ENCODE results near the gene GPR137C.

The GPR137C gene

DNA sequence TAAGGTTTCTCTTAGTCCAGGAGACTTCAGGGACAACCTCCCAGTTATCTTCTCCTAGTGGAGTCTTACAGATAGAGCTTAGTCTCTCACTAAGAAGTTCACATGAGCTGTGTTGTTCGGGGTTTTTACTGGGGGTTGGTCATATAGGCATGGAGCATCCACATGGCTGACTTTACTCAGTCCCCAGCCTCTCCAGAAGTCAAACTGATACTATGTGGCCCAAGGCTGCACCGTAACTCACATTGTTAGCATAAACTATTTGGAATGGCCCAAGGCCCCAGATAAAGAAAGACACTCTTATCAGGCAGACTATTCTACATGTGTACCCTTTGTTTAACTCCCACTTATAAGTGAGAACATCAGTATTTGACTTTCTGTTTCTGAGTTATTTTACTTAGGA is 23.2 kb downstream of the GPR137C start:
- no peak for DNase-seq

- no peak for DNase-seq
Observed at GRCh38 chr14:52583544-52583943, 30.9 kb downstream of the GPR137C start.

GRCh38 chr14:52589646-52590045 is 37.0 kb downstream of the GPR137C start:
- DNase-seq = no peak

- DNase-seq = no peak
Observed at GRCh38 chr14:52590318-52590717, 37.7 kb downstream of the GPR137C start.

DNA sequence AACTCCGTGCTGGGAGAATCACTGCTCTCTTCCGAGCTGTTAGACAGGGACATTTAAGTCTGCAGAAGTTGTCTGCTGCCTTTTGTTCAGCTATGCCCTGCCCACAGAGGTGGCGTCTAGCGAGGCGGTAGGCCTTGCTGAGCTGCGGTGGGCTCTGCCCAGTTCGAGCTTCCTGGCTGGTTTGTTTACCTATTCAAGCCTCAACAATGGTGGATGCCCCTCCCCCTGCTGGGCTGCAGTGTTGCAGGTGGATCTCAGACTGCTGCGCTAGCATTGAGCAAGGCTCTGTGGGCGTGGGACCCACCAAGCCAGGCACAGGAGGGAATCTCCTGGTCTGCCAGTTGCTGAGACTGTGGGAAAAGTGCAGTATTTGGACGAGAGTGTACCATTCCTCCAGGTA is 43.7 kb downstream of the GPR137C start:
- no peak for DNase-seq

DNA sequence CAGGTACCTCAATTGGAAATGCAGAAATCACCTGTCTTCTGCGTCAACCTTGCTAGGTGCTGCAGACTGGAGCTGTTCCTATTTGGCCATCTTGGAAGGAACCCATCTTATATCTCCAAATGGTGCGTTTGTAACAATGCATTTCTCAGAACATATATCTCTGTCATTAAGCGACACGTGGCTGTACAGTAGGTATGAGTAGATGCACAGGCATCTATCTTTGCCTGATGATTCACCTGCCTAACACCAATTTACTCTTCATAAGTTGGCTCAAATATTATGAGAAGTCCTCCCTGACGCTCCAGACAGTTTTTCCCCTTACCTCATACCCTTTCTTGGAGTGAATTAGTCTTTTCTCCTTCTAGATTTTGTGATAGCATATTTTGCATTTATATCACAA is 44.2 kb downstream of the GPR137C start:
- peak; percentile 1 for DNase-seq

GRCh38 chr14:52598568-52598967 is 45.9 kb downstream of the GPR137C start:
- DNase-seq = no peak

GRCh38 chr14:52599974-52600373 is 47.3 kb downstream of the GPR137C start:
- no peak for DNase-seq

DNA sequence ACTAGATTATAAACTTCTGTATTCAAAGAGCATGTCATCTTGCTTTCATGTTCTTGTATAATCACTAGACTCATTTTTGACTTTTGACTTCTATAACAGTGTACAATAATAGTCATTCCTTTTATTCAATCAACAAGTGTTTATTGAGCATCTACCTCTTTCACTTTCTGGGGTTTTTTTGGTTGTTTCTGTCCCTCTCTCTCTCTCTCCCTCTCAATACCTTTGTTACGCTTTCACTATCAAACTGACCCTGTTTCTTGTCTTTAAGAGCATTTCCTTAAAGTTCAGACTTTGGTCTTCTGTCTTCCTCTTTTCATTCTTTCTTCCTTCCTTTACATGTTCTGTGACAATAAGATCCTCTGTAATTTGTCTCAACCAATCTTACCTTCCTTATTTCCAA is 49.5 kb downstream of the GPR137C start:
- no peak for DNase-seq

GRCh38 chr14:52607061-52607460 is 54.4 kb downstream of the GPR137C start:
- DNase-seq = no peak

DNA sequence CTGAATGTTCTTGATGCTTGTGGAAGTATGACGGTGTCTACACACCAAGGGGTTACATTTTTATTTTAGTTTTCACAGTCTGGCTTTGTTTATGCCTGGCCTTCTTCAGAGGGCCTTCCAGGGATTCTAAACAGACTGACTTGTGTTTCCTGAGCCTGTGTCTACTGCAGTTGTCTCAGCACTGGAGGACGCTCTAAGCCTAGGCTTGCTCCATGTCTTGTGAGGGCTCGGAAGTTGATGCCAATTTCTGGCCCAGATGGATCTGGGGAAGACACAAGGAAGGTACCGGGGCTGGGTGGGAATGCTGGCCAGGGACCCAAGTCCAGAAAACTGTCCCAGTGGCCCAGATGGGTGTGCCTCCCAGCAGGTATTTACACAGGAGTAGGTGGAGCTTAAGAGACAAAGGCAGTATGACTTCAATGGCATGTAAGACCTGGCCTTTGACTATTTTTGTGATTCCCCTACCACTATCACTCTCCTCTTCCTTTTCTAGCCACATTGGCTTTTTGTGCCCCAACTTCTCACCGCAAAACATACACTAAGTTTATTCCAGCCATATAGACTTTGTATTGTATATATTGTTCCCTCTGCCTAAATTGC is 56.9 kb downstream of the GPR137C start:
- no peak for DNase-seq

GRCh38 chr14:52610187-52610586 is 57.6 kb downstream of the GPR137C start:
- no peak for DNase-seq

- DNase-seq = no peak
Observed at GRCh38 chr14:52618602-52619001, 66.0 kb downstream of the GPR137C start.

- DNase-seq = no peak
Observed at GRCh38 chr14:52619687-52620086, 67.1 kb downstream of the GPR137C start.

GRCh38 chr14:52640137-52640536 is 87.5 kb downstream of the GPR137C start:
- no peak for DNase-seq

DNA sequence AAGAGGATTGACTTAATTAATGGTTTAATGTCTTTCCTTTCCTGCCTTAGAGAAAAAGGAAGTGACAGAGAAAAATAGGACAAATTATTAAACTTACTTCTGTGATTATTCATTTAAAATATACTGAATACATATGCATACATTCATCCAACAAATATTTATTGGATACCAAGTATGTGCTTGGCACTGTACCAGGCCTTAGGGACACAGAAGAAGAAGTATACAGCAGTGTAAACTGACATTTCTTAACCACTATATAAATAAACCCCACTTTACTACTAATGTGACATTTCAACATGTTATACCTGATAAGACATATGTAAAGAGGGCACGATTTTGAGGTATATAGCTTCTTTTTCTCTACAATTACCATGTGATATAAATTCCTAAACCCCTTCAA is 89.1 kb downstream of the GPR137C start:
- peak; percentile 8 for DNase-seq

DNA sequence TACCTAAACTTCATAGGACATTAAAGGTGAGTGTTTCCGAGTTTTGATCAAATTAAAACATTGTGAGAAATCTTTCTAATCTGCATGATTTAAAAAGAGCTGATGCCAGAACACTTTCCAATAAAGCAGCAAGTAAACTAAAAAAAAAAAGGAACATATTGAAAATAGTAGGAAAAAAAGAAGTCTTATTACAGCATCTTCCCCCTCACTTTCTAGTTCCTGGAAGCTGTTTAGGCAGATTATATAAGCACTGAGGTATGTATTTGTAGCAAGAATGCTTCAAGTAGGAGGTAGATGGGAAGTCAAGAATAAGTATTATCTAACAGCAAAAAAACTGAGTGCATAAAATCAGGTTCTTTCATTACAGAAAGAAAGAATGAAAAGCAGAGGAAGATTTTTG is 96.9 kb downstream of the GPR137C start:
- DNase-seq = no peak

- no peak for DNase-seq
Observed at GRCh38 chr14:52650774-52651173, 98.1 kb downstream of the GPR137C start.

DNA sequence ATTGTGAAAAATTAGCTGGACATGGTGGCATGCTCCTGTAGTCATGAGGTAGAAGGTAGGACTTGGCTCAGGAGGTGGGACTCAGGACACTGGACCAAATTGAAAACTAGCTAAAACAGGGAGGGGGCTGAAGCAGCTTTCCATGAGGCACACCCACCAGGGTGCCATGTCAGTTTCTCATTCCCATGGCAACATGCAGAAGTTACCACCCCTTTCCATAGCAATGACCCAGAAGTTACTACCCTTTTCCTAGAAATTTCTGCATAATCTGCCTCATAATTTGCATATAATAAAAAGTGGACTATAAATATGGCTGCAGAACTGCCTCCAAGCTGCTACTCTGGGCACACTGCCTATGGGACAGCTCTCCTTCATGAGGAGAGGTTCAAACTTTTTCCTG is 104.3 kb downstream of the GPR137C start:
- DNase-seq = no peak

GRCh38 chr14:52660325-52660724 is 107.7 kb downstream of the GPR137C start:
- DNase-seq = no peak

- no peak for DNase-seq
Observed at GRCh38 chr14:52660832-52661231, 108.2 kb downstream of the GPR137C start.

DNA sequence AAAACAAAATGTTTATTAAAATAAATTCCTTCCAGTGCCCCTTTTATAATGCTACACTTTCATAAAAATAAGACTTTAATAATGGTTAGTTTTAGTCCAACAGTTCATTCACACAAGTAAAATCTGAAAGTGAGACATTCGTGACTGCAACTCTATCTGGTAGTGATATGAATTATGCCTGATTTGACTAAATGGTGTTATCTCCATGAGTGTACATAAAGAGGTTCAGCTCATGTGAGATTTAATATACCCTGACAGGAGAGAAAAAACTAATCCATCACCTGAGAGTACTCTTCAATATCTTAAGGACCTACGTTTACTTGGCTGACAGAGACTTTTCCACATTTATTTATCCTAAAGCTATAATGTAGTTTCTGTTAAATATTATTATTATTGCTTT is 108.7 kb downstream of the GPR137C start:
- DNase-seq = no peak

- DNase-seq = no peak
Observed at GRCh38 chr14:52663850-52664249, 111.2 kb downstream of the GPR137C start.

GRCh38 chr14:52678591-52678990 is 126.0 kb downstream of the GPR137C start:
- DNase-seq = no peak

DNA sequence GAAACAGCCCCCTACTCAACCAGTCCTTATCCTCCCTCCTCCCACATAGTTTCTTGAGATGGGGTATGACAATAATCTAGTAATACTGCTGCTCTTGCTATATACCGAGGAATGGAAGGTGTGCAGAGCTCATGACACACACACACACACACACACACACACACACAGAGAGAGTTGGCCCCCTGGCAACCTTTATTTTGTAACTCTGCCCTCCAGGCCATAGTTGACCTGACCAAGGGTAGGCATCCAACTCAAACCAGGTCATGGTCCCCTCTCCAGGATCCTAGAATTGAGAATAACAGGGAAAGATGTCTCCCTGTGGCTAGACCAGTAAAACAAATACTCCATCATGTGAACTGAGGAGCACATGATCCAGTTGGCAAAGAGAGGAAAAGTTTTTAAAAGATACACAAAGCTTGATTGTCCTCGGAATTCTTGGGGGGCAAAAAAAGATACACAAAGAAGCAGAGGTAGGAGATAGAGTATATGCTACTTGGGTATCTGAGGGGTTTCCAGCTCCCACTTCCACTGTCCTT is 131.4 kb downstream of the GPR137C start:
- DNase-seq = no peak

All from fibroblast of skin of right biceps (primary cell).